Inferior parietal cortex (tissue), 1 donor: ENCODE data around the gene TNFAIP8.

Source experiments
- DNase-seq: peaks from one replicate; pipeline ENCODE4 v3.0.0-alpha.2; 2016; ENCODE audit errors: extremely low spot score

Gene TNFAIP8

DNA sequence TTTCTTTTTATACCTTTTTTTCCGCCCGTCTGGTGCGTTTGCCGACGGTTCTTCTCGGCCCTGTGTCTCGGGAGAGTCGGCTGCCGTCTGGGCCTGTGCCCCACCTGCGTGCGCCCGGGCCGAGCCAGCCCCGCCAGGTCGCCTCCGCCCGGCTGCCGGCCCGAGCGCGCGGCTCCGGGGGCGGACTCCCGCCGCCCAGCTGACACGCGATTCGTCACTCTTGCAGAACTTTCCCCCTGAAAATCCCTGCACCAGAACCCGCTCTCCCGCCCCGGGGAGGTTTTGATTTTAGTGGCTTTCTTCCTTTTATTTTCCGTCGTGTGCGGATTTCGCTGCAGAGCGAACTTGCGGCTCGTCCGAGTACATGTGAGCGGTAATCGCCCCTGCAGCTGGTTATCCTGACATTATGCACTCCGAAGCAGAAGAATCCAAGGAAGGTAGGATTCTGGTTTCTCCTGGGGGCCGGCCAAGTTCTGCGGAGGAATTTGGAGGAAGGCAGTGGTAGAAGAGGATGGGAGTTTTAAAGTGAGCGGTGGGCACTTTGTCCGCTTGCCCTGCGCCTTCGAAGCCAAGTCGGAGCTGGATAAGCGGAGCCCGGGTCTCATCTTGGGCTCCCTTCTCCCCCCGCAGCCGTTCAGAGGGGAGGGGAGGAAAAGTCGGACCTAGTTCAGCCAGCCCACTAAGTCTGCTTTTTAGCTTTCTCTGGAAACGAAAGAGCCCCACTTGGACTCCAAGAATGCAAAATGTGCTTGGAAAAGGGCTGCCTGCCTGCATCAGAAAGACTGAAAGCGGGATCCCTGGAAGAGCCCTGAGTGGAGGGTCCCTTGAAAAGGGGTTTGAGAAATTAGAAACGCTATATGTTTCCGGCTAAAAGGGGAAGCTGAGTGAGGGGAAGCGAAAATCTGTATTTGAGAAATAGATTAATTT, at the start of gene TNFAIP8:
Gene TNFAIP8, plus strand, starts transcription at position 335 of the 927 bp plus-strand sequence. Its CDS starts 72 bp downstream, at position 407.
- no peak for DNase-seq

DNA sequence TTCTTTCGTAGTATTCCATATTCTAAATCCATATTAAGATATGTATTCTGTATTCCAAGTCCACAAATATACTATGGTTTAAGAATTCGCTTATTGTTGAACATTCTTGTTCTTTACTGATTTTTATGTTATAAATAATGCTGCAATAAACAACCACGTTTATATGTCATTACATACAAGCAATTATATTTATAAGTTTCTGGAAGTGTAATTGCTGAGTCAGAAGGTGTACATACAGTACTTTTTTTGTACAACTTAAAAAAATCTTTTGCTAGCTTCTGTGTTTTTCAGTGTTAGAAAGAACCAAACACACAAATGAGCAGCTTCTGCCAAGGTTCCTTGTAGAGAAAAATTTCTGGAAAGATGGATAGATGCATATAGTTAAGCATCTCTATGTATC, 48.6 kb upstream of the TNFAIP8 start:
- no peak for DNase-seq

DNA sequence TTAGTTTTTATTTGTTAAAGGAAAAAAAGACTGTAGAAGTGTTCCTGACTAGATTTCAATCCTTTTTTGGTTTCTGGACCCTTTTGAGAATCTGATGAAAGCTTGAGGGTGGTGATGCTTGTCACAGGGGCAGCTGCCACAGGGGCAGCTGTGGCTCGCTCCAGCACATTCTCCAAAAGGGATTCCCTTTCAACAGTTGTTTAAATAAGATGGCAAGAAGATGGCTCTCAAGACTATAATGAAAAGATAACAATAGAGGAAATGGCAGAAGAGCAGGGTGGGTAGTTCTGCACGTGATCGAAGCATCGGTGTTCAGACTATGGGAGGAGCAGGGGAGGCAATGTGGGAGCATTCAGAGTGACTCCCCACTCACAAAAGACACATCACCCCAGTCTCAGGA, 46.5 kb upstream of the TNFAIP8 start:
- DNase-seq, result no peak

DNA sequence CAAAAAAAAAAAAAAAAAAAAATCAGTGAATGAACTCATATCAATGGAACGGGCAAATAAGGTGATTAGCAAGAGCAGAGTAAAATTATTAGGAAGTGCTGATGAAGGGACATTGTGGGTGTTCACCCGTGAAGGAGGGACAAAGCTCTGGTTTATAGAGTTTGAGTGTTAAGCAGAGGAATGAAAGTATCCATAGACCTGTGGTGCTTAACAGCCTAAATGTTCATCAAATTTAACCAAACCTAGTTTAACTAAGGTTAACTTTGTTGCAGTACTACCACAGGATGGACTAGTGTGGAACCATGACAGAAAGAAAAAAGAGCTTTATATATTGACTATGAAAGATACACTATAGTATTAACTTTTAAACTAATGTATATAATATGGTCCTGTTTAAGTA, 44.1 kb upstream of the TNFAIP8 start:
- DNase-seq, result no peak

DNA sequence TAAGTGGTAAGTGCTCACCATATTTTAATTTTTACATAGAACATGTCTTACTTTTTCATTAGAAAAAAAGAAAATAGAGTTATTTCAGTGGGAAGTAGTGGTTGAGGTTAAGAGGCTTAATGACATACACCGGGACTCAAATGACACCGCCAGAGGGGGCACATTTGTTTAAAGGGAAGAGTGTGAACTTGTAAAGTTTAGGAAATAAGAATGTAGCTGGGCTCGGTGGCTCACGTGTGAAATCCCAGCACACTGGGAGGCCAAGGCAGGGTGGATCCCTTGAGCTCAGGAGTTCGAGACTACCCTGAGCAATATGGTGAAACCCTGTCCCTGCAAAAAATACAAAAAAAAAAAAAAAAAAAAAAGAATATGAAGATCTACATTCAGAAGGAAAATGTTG, 43.4 kb upstream of the TNFAIP8 start:
- DNase-seq, result no peak

DNA sequence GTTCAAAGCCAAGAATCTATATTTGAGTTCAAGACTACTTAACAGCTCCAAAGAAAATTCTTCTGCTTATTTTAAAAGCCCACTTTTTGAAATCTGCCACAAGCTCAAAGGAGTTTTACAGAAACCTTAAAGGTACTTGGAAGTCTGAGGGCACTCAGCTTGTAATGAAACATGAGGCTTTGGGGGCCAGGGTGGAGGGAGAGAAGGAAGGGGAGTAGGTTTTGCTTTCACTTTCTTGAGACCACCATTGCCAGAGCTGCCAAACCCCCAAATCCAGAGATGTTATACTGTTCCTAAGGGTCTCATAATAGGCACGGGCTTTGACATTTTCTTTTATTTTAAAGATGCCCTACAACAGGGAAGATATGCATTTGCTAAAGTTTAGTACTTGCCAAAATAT, 42.6 kb upstream of the TNFAIP8 start:
- no peak for DNase-seq

DNA sequence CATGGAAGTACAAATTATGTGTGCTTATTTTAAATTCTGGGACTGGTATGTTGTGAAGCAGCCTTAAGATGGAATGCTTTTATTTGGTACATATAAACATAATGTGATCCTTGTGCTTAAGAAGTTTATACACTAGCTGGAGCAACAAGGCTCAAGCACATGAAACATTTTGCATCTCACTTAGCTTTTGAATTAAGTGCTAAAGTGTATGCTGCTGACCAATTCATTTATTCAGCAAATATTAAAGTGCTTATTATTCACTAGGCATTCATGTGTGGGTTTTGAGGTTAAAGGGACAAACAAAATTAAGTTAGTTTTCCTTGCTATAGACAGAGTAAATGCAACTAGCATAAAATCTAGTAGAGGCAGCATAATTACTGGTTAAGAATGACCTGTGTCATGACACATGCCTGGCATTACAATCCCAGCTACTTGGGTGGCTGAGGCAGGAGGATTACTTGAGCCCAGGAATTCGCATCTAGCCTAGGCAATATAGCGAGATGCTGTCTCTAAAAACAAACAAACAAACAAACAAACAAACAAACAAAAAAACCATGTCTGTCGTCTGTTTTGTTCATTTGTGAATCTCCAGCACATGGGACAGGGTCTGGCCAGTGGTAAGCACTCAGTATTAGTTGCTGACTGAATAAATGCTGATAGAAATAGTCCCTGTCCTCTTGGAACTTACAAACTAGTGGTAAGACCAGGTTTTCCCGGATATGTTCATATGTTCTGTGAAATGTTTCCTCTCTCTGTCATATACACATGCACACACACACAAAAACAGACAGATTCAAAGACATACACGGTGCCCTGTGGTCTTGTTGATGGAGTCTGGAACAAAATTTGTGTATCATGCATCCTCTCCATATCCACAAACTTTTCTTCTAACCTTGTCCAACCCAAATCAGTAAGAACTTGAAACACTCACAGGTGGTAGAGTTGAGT, 41.9 kb upstream of the TNFAIP8 start:
- DNase-seq, result no peak

DNA sequence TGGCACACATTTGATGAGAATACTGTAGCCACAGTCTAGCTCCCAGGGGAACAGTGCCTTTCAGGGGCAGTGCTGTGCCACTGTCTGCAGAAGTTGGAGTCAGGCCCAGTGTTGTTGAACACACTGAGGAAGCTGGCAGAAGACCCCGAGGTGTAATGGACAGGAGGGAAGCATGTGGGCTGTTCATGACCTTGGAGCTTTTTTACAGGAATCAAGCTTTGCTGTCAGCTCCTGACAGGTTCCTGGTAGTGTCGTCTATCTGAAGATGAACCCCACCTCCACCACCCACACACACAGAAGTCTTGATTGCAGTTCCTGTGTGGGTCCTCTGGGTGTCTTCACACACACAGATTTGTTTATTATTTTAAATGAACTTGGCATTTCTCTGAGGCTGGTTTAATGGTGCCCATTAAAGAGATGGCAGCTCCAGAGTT, 40.3 kb upstream of the TNFAIP8 start:
- DNase-seq, result no peak

DNA sequence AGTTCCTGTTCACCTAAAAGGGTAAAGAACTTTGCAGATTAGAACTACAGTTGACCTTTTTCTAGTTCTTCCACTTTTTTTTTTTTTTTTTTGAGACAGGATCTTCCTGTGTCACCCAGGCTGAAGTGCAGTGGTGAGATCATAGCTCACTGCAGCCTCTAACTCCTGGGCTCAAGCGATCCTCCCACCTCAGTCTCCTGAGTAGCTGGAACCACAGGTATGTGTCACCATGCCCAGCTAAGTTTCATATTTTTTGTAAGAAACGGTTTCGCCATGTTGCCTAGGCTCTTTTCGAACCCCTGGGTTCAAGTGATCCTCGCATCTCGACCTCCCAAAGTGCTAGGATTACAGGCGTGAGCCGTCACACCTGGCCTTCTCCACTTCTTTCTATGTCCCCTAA, 39.7 kb upstream of the TNFAIP8 start:
- DNase-seq, result no peak

DNA sequence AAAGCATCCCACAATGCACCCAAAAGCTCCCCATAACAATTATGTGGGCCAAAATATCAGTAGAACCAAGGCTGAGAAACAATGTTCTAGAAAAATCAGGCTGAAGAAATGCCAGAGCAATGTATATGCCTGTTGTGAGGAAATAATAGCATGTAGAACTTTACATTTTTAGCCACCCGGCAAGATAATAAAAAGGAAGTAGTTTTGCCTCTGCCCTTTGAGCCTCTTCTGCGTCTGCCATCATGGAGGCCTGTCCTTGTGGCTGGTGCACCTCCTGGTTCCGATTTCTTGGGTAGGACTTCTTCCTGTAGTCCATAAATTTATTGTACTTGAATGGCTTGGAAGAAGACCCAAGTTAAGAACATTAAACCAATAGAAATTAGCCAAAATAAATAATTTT, 38.9 kb upstream of the TNFAIP8 start:
- DNase-seq, result no peak

DNA sequence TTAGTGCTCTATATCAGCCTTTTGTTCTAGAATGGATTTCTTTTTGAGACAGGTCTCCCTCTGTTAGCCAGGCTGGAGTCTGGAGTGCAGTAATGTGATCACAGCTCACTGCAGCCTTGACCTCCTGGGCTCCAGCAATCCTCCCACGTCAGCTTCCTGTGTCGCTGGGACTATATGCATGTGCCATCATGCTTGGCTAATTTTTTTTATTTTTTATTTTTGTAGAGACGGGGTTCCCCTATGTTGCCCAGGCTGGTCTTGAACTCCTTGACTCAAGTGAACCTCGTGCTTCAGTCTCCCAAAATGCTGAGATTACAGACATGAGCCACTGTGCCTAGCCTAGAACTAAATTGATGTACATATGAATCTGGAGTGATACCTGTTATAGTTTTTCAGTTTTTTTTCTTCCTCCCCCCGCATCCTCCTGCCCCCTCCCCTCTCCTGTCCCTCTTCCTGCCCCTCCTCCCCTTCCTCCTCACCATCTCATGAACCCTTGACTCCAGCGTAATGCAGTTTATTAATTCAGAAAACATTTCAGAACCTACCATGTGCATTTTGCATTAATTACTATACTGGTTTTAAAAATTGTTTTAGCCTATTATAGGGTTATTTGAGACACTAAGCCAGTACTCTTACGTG, 37.4 kb upstream of the TNFAIP8 start:
- DNase-seq, result no peak

DNA sequence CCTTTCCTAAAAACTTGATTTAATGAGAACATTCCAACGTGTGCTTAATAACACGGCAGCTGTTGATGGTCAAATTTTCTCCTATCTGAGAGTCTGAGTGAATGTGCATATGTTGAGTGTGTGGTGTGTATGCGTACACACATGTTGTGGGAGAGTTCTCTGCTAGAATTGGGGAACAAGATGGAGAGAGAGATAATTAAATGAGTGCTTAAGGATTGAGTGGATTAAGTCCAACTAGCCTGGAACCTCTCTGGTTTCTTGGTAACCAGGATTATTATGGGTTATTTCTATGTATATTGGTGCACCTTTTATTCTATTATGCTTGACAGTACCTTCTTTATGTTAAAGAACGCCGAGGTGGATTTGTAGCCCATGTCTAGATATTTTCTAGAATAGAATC, 36.4 kb upstream of the TNFAIP8 start:
- DNase-seq, result no peak

DNA sequence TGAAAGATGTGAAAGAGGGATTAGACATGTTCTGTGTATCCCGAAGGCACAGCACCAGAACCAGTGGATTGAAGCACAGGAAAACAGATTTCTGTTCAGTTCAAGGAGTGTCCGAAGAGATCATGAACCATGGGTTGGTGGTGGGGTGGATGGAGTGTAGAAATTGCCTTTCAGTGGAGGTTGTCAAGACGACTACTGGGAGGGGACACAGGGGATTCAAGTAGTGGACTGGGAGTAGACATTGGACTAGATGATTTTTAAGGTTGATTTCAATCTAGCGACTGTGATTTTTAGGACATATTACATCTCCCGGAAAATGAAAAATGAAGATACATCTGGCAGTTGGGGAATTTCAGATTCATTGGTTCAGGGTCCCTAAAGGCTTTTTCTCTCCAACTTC, 35.9 kb upstream of the TNFAIP8 start:
- no peak for DNase-seq

DNA sequence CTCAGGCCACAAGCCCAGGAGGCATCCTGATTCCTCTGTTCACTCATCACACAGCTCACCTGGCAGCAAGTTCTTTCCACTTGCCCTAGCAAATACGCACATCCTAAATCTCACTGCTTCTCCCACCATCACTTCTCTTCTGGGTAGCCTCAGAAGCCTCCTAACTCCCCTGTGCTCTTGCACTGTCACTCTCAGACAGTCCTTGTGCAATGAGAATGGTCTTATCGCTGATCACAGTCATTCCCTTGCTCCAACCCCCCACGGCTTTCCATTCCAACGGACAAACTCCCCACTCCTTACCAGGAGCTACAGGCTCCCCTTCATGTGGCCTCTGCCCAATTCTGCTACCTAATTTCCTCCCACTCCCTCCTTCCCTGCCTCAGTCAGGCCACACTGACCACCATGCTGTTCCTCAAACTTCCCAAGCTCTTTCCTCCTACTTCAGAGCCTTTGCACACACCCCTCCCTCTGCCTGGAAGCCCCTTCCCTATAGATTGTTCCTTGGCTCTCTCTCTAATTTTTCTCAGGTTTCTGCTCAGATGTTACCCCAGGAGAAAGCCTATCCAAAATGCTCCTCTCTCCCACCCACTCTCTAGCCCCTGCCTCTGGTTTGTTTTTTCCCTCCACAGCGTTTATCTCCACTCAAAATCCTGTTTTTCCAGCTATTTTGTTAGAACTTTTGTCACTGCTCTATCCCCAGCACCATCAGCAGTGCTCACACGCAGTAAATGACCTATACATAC, 34.1 kb upstream of the TNFAIP8 start:
- DNase-seq, result no peak

DNA sequence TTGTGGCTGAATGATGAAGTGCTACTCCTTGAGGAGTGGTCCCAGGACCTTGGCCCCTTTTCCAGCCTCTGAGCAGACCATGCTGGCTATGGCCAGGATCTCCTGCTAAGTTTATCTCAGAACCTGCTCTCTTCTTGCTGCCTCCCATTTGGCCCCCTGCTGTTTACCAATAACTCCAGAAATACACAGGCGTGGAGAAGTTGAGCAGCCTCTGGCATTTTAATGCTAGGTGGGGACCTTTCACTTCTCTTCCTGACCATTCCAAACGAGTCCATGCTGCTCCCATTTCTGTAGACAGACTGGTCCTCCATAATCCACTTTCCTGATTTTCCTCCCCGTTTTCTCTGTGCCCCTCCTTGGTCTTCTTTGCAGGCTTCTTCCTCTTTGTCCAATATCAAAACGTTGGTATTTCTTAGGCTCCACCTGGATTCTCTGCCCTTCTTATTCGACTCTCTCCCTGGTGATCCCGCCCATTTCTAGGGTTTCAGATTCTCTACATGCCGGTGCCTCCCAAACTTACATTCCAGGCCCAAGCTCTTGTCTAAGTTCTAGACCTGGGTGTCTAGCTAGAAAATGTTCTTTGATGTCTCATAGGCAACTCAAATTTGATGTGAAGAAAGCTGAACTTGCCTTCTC, 33.4 kb upstream of the TNFAIP8 start:
- DNase-seq, result no peak

DNA sequence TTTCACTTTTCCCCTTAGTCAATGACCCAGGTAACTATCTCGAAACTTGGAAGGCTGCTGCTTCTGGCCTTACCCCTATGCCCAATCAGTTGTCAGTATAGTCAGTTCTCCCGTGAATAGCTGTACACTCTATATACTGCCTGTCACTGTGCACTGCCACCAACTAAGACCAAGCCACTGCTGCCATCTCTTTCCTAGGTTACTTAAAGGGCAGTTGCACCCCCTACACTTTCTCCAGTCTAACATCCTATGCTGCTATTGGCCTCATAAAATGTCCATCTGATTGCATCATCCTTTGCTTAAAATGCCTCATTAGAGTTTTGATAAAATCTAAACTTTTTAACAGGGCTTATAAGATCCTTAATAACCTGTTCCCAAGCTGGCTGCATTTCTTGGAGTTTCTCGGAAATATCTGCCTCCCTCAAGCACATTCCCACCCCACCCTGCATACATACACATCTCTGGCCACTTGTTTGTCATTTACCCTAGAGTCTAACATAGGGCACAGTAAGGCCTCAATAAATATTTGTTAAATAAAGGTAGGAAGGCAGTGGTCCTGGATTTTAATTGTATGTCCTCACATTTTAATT, 32.8 kb upstream of the TNFAIP8 start:
- DNase-seq, result no peak

DNA sequence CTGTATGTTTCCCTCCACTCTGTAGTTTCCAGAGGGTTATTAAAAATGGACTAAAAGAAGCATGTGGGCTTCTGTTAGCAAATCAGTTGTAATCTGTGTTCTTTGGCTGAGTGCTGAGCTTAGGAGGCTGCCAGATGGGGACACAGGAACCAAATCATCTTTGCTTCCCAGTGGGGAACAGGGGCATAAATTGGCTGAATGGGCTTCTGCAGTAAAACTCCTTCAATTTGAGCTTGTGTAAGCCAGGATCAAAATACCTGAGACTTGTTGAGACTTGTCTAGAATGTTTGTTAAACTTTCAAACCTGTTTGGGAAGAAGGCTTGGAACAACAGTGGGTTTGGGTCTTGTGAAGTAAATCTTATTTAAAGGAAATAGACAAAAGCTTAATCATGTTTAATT, 32.2 kb upstream of the TNFAIP8 start:
- DNase-seq, result no peak

DNA sequence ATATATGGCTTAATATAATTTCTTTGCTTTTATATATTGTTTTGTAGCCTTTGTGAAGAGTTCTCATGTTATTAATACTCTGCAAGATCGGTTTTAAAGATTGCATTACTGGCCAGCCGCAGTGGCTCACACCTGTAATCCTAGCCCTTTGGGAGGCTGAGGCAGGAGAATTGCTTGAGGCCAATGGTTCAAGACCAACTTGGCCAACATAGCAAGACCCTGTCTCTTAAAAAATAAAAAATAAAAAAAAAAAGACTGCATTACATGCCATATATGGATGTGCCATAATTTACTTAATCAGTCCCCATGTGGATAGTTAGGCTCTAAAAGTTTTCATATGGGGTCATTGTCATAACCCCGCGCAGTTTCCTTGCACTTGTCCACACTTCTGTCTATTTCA, 31.0 kb upstream of the TNFAIP8 start:
- DNase-seq, result no peak

DNA sequence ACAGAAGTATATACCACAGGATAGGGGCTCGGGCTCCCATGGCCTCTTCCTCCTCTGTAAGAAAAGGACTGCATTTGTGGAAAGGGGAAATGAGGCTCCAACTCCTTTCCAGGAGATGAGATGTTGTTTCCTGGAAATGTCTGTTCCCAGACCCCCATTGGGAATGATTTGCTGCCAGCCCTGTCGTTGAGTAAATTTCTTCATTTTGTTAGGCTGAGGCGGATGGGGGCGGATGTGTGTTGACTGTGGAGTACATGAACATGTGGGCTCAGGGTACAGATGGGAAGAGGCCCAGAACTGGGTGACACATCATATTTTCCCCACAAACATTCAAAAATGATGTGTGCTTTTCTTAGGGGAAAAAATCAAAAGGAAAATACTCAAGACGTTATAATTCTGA, 28.8 kb upstream of the TNFAIP8 start:
- DNase-seq, result no peak

DNA sequence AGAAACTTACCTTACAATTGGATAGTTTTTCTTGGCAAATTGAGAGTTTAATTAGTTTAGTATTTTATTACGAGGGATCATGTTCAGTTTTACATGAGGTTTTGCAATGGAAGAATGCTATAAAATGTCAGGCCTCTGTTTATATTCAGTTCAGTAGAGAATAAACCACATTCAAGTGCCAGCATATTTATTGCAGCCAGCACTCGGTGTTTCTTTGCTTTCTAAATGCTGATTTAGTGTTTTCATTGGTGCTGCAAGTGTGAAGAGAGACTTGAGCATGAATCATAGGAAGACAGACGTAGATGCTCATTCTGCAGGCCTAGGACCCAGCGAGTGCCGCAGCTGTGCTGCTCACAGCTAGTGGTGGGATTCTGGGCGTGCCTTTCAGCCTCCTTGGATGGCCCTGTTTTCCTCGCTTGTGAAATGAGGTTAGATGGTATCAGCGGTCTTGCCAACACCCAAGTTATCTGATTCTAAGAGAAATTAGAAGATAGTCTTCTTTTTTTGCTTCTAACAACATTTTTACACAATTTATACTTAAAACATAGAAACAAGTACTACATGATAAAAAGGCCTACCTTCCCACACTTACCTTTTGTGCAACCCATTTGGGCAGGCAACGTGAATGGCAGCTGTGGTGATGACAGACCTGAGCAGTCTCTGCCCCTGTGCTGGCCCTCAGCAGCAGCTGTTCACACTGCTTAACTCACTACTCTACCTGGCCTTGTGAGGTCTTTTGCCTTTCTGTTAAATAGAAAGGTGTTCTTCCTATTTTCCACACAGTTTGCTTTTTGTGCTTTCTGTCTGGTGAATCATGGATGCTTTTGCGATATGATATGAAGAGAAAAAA, 26.8 kb upstream of the TNFAIP8 start:
- no peak for DNase-seq
